ENCODE data around the gene LEFTY2.

Gene LEFTY2

DNA sequence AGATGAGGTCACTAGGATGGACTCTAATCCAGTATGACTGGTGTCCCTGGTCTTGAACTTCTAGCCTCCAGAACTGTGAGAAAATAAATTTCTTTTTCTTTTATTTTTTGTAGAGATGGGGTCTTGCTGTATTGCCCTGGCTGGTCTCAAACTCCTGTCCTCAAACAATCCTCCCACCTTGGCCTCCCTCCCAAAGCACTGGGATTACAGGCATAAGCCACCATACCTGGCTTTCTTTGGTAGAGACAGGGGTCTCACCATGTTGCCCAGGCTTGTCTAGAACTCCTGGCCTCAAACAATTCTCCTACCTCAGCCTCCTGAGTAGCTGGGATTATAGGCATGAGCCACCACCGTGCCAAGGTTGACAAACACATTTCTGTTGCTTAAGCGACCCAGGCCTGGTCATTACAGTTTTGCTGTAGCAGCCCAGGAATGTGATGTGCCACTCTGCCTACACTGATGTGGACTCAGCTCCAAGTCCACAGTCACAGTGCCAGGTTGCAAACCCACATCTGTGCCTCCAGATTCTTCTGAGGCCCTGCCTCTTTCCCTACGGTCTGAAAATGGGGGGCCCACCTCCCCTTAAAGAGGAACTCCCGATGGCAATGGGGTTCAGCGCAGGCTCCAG lies 32.9 kb downstream of the LEFTY2 start:
- Histone ChIP-seq H2AFZ (ENCODE audit: low read length) (no peak overlapping the region), H4K20me1 (ENCODE audit: insufficient read depth, low read length) (no peaks in the 10 kb centered on the region), H3K4me2 (ENCODE audit: low read length) (no peak overlapping the region), H3K36me3 (ENCODE audit: insufficient read depth, low read length) (no peaks in the 10 kb centered on the region), H3K9me2 (ENCODE audit: low read depth, low read length) (no peaks in the 10 kb centered on the region), H3K9ac (ENCODE audit: low read length) (no peak overlapping the region), H3K79me2 (ENCODE audit: insufficient read depth, low read length) (no peaks in the 10 kb centered on the region), H3K27me3 (ENCODE audit: insufficient read depth, low read length) (no peaks in the 10 kb centered on the region), H3K27ac (ENCODE audit: low read depth, low read length, poor library complexity, severe bottlenecking) (no peak overlapping the region), H3K9me3 (ENCODE audit: low read length) (no peaks in the 10 kb centered on the region), H3F3A (ENCODE audit: insufficient read depth, low read length) (no peaks in the 10 kb centered on the region), H3K4me1 (ENCODE audit: insufficient read depth, low read length, severe bottlenecking) (peaks cover 35% of the 10 kb centered on the region), H3K4me3 (ENCODE audit: low read depth, low read length, poor library complexity, severe bottlenecking) (no peak overlapping the region)
- TF ChIP-seq CTCF (IDR thresholded peaks at IDR 0.05; ENCODE audit: low read length), result no peak
- TF ChIP-seq EZH2 (IDR thresholded peaks at IDR 0.05; ENCODE audit: borderline replicate concordance, low read length), result no peak

- H3K27me3 ChIP-seq (ENCODE audit: insufficient read depth, low read length), result no peaks in the 10 kb centered on the region
- H3F3A ChIP-seq (ENCODE audit: insufficient read depth, low read length), result no peaks in the 10 kb centered on the region
- no peak overlapping the region for H2AFZ ChIP-seq (ENCODE audit: low read length)
- H4K20me1 ChIP-seq (ENCODE audit: insufficient read depth, low read length), result no peaks in the 10 kb centered on the region
- no peaks in the 10 kb centered on the region for H3K9me3 ChIP-seq (ENCODE audit: low read length)
- no peaks in the 10 kb centered on the region for H3K36me3 ChIP-seq (ENCODE audit: insufficient read depth, low read length)
- H3K9me2 ChIP-seq (ENCODE audit: low read depth, low read length), result no peaks in the 10 kb centered on the region
- H3K4me3 ChIP-seq (ENCODE audit: low read depth, low read length, poor library complexity, severe bottlenecking), result no peak overlapping the region
- no peaks in the 10 kb centered on the region for H3K79me2 ChIP-seq (ENCODE audit: insufficient read depth, low read length)
- H3K4me2 ChIP-seq (ENCODE audit: low read length), result no peak overlapping the region
- H3K4me1 ChIP-seq (ENCODE audit: insufficient read depth, low read length, severe bottlenecking), result peaks cover 35% of the 10 kb centered on the region
- no peak overlapping the region for H3K9ac ChIP-seq (ENCODE audit: low read length)
- no peak overlapping the region for H3K27ac ChIP-seq (ENCODE audit: low read depth, low read length, poor library complexity, severe bottlenecking)
- TF ChIP-seq CTCF (IDR thresholded peaks at IDR 0.05; ENCODE audit: low read length) (no peak), EZH2 (IDR thresholded peaks at IDR 0.05; ENCODE audit: borderline replicate concordance, low read length) (no peak)
These were observed 33.7 kb downstream of the LEFTY2 start for GRCh38 chr1:225907341-225907740.

GRCh38 chr1:225906467-225906866 lies 34.6 kb downstream of the LEFTY2 start:
- no peaks in the 10 kb centered on the region for H3K36me3 ChIP-seq (ENCODE audit: insufficient read depth, low read length)
- no peaks in the 10 kb centered on the region for H4K20me1 ChIP-seq (ENCODE audit: insufficient read depth, low read length)
- H3K4me3 ChIP-seq (ENCODE audit: low read depth, low read length, poor library complexity, severe bottlenecking), result no peak overlapping the region
- H3K27ac ChIP-seq (ENCODE audit: low read depth, low read length, poor library complexity, severe bottlenecking), result no peak overlapping the region
- no peaks in the 10 kb centered on the region for H3K27me3 ChIP-seq (ENCODE audit: insufficient read depth, low read length)
- no peak overlapping the region for H3K9ac ChIP-seq (ENCODE audit: low read length)
- H3K9me3 ChIP-seq (ENCODE audit: low read length), result no peaks in the 10 kb centered on the region
- H3K79me2 ChIP-seq (ENCODE audit: insufficient read depth, low read length), result no peaks in the 10 kb centered on the region
- H3K4me2 ChIP-seq (ENCODE audit: low read length), result no peak overlapping the region
- H3K4me1 ChIP-seq (ENCODE audit: insufficient read depth, low read length, severe bottlenecking), result peaks cover 30% of the 10 kb centered on the region
- TF ChIP-seq EZH2 (IDR thresholded peaks at IDR 0.05; ENCODE audit: borderline replicate concordance, low read length) (no peak), CTCF (IDR thresholded peaks at IDR 0.05; ENCODE audit: low read length) (no peak)
- H2AFZ ChIP-seq (ENCODE audit: low read length), result no peak overlapping the region
- H3F3A ChIP-seq (ENCODE audit: insufficient read depth, low read length), result no peaks in the 10 kb centered on the region
- no peaks in the 10 kb centered on the region for H3K9me2 ChIP-seq (ENCODE audit: low read depth, low read length)

Data from OCI-LY1 (cell line).